AG04450 (cell line): ENCODE measurements around the gene PNP. TPM values are rescaled to one million over a fixed set of nuclear protein-coding genes. Genes with fewer than 3 reads are reported as not detected.

Source experiments
- CTCF ChIA-PET: fragments of 300-600, 350-600 bp; formaldehyde crosslinking; extraction: SDS; loops from one replicate; lab custom pipeline; 2022; ENCODE audit warnings: antibody characterized with exemption, inconsistent platforms; lab: Charles Lee
- POLR2A ChIA-PET: fragments of 350-600 bp; formaldehyde crosslinking; extraction: SDS; loops from one replicate; lab custom pipeline; 2021; ENCODE audit warnings: antibody characterized with exemption, inconsistent platforms; lab: Yijun Ruan, JAX
- DNase-seq: peaks from one replicate; pipeline ENCODE4 v3.0.0-alpha.2; 2011; ENCODE audit warnings: low read depth, low spot score
- H3K27ac ChIP-seq: one replicate; pipeline ENCODE4 v1.5.1; 2012; ENCODE audit warnings: low read depth, low read length, control low read depth
- H3K27me3 ChIP-seq: one replicate; pipeline ENCODE4 v1.6.0; 2012; ENCODE audit warnings: low read length; ENCODE audit not compliant: control insufficient read depth, insufficient read depth
- H3K4me3 ChIP-seq: 2 replicates; pipeline ENCODE4 v1.5.1; 2011; ENCODE audit warnings: mild to moderate bottlenecking, low read depth, low read length, control low read depth
- H3K9me3 ChIP-seq: 2 replicates; pipeline ENCODE4 v1.5.1; 2012; ENCODE audit warnings: low read length; ENCODE audit not compliant: control insufficient read depth, insufficient read depth
- polyA plus RNA-seq: library from polyadenylated mRNA; depleted of rRNA; stranded (reverse); fragments of >200 nt; gene quantifications from 2 replicates; pipeline ENCODE4 v1.2.3, GENCODE V29; 2011
- TF ChIP-seq, protein P1 (sequence below): IDR thresholded peaks from 2 replicates; pipeline ENCODE4 v1.5.1; 2011; ENCODE audit warnings: low read depth, low read length, control low read depth, inconsistent platforms

PNP gene
- polyA plus RNA-seq, 1 experiment = 23.1 TPM

DNA sequence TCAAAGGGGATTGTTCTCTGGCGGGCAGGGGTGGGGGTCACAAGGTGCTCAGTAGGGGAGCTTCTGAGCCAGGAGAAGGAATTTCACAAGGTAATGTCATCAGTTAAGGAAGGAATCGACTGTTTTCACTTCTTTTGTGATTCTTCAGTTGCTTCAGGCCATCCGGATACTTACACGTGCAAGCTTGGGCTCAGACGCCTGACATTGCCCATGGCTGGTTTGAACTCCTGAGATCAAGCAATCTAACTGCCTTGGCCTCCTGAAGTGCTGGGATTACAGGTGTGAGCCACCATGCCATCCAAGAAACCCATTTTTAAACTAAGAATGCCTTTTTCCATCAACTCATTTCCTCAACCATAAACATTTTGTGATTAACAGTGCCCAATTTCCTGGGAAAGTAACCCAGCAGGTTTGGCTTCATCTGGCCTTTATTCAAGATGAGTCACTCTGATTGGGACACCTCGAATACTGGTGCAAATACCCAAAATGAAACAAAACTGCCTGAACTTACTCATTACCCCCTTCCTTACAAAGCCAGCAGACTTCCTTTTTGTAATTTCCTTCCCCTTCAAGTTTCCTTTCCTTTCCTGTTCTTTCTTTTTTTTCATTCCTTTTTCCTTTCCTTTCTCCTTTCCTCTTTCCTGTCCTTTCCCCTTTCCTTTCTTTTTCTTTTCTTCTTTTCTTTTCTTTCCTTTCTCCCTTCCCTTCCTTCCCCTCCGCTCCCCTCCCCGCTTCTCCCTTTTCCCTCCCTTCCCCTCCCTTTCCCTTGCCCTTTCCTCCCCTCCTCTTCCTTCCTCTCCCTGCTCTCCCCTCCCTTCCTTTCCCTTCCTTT lies 25.9 kb downstream of the PNP start:
- no peak for DNase-seq
- ChIA-PET CTCF (interaction anchor here (0.8 to 2.1 kb wide), 2 partner anchors 36 to 110 kb away, joined by 4 to 8 read pairs; no protein-coding TSS in a partner anchor), POLR2A (no interaction called here)
- Histone ChIP-seq H3K9me3 (no peaks in the 10 kb centered on the region), H3K4me3 (no peak overlapping the region), H3K27me3 (no peaks in the 10 kb centered on the region), H3K27ac (no peak overlapping the region)
- TF ChIP-seq, protein P1, sequence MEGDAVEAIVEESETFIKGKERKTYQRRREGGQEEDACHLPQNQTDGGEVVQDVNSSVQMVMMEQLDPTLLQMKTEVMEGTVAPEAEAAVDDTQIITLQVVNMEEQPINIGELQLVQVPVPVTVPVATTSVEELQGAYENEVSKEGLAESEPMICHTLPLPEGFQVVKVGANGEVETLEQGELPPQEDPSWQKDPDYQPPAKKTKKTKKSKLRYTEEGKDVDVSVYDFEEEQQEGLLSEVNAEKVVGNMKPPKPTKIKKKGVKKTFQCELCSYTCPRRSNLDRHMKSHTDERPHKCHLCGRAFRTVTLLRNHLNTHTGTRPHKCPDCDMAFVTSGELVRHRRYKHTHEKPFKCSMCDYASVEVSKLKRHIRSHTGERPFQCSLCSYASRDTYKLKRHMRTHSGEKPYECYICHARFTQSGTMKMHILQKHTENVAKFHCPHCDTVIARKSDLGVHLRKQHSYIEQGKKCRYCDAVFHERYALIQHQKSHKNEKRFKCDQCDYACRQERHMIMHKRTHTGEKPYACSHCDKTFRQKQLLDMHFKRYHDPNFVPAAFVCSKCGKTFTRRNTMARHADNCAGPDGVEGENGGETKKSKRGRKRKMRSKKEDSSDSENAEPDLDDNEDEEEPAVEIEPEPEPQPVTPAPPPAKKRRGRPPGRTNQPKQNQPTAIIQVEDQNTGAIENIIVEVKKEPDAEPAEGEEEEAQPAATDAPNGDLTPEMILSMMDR = no peak

DNA sequence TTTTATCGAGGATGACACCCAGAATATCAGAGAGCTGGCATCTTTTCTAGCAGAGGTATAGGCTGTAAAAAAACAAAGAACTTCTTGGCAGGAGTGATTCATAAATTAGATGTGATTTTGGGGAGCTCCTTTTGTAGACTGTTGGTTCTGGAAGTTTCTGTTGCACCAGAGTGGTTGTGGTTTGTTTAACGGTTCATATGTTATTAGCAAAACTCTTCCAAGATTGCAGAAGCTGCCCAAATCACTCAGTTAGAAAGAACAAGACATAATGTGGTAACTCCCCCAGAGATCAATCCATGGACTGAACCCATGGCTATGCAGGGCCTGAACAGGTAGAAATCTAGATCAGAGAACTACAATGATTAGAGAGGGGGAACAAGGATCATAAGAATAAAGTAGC lies 29.4 kb downstream of the PNP start:
- H3K4me3 ChIP-seq = no peak overlapping the region
- no peaks in the 10 kb centered on the region for H3K27me3 ChIP-seq
- no peak overlapping the region for H3K27ac ChIP-seq
- no peak for DNase-seq
- ChIA-PET POLR2A (no interaction called here), CTCF (no interaction called here)
- TF ChIP-seq, protein P1 = no peak
- H3K9me3 ChIP-seq = no peaks in the 10 kb centered on the region

DNA sequence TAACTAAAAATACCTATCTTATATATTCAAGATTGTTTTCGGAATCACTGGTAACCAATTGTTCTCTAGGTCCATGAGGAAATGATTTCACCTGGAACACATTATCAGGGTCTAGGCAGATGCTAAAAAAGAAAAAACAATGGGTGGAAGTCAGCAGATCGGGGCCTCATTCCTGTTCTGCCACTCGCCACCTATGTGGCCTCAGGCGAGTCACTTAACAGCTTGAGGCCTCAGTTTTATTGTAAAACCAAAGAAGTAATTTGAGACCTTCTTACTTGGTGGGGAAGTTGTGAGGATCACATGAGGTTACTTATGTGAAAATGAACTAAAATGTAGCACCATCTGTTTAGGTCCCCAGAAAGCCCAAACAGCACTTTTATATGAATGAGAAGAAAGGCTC lies 29.9 kb downstream of the PNP start:
- H3K27ac ChIP-seq = no peak overlapping the region
- TF ChIP-seq, protein P1 = no peak
- H3K27me3 ChIP-seq = no peaks in the 10 kb centered on the region
- ChIA-PET CTCF (no interaction called here), POLR2A (no interaction called here)
- no peak overlapping the region for H3K4me3 ChIP-seq
- no peak for DNase-seq
- H3K9me3 ChIP-seq = no peaks in the 10 kb centered on the region

DNA sequence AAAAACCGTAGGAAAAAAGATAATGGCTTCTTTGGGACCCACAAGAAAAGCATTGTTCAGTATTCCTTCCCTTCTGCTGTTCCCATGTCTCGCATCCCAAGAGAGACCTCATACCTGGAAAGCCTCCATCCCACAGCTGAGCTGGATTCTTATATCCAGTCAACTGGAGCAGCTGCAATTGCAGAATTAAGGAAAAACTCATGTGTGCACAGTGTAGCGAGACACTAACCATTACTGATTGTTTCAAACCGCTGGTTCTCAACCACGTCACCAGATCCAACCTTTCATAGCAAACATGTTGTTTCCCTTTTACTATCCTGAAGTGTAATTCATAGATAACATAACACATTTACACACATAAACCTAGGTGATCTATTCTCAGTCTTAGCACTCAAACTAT lies 30.7 kb downstream of the PNP start:
- ChIA-PET CTCF (no interaction called here), POLR2A (no interaction called here)
- Histone ChIP-seq H3K4me3 (no peak overlapping the region), H3K27ac (no peak overlapping the region), H3K27me3 (no peaks in the 10 kb centered on the region), H3K9me3 (no peaks in the 10 kb centered on the region)
- DNase-seq = no peak
- TF ChIP-seq, protein P1 = no peak

DNA sequence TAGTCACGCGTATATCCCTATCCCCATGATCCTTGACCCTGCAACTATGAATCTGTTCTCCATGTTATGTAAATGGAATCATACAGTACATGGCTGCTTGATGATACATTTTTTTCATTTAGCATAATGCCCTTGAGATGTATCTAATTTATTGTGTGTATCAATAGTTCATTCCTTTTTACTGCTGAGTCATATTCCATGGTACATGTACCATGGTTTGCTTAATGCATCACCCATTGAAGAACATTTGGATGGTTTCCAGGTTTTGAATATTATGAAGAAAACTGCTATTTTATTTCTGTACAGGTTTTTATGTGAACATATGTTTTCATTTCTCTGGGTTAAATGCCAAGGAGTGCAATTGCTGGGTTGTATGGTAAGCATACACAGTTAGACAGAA lies 32.1 kb downstream of the PNP start:
- no peaks in the 10 kb centered on the region for H3K27me3 ChIP-seq
- DNase-seq = no peak
- ChIA-PET CTCF (no interaction called here), POLR2A (no interaction called here)
- H3K4me3 ChIP-seq = no peak overlapping the region
- H3K9me3 ChIP-seq = no peaks in the 10 kb centered on the region
- TF ChIP-seq, protein P1 = no peak
- H3K27ac ChIP-seq = no peak overlapping the region
